Right lobe of liver (tissue), 4 donors: ENCODE results near the gene RNF20.

ENCODE experiments used
- CTCF ChIP-seq, 4 donors: fragments of 200-600 bp in 3 of 4; fragments of 450-650 bp in 1 of 4; IDR thresholded peaks; one replicate each; pipeline versions ENCODE4 v1.5.1 to v1.8.0; 2016 to 2022; ENCODE audit warnings: antibody characterized with exemption in 4 of 4, mild to moderate bottlenecking in 2 of 4
- POLR2A ChIP-seq: fragments of 450-650 bp; IDR thresholded peaks from one replicate; pipeline ENCODE4 v1.6.1; 2017; ENCODE audit warnings: antibody characterized with exemption, mild to moderate bottlenecking
- donor health status: DM: no; HTN: no; CAD: no.
- donor health status: DM: no; HTN: no; CAD: no.
- donor health status: DM: no; HTN: yes; CAD: no.

GRCh38 chr9:101567725-101568350, 34.2 kb downstream of the RNF20 start:
- no peak for TF ChIP-seq CTCF (IDR thresholded peaks at IDR 0.05)
- no peak for TF ChIP-seq POLR2A
